Endodermal cell (in vitro differentiated cells): Measurements from ENCODE around the gene LGR6. TPM values are rescaled to one million over a fixed set of nuclear protein-coding genes. Genes with fewer than 3 reads are reported as not detected.

Experiments used
- DNase-seq: peaks from one replicate; pipeline ENCODE4 v3.0.0-alpha.2; 2017
- H3K27ac ChIP-seq: 2 replicates; pipeline ENCODE4 v1.5.1; 2013; ENCODE audit warnings: mild to moderate bottlenecking, low read depth, low read length, moderate library complexity
- H3K27me3 ChIP-seq: 2 replicates; pipeline ENCODE4 v1.6.1; 2013; ENCODE audit warnings: mild to moderate bottlenecking, low read length, moderate library complexity; ENCODE audit not compliant: insufficient read depth, control insufficient read depth, poor library complexity, severe bottlenecking
- H3K36me3 ChIP-seq: 2 replicates; pipeline ENCODE4 v1.7.0; 2013; ENCODE audit warnings: mild to moderate bottlenecking, low read length, moderate library complexity; ENCODE audit not compliant: control insufficient read depth, insufficient read depth
- H3K4me1 ChIP-seq: one replicate; pipeline ENCODE4 v1.7.0; 2013; ENCODE audit warnings: low read length; ENCODE audit not compliant: control insufficient read depth, insufficient read depth
- H3K4me3 ChIP-seq: 2 replicates; pipeline ENCODE4 v1.5.1; 2013; ENCODE audit warnings: mild to moderate bottlenecking, low read length, moderate library complexity
- H3K9ac ChIP-seq: 2 replicates; pipeline ENCODE4 v1.6.1; 2013; ENCODE audit warnings: mild to moderate bottlenecking, low read length, moderate library complexity; ENCODE audit not compliant: poor library complexity, severe bottlenecking; ENCODE audit errors: extremely low read depth
- H3K9me3 ChIP-seq: 2 replicates; pipeline ENCODE4 v1.6.1; 2013; ENCODE audit warnings: mild to moderate bottlenecking, low read length, moderate library complexity; ENCODE audit not compliant: control insufficient read depth
- H3K27ac Mint-ChIP-seq: 2 replicates; pipeline ENCODE4 v1.8.0; 2020; ENCODE audit warnings: mixed read lengths
- H3K27me3 Mint-ChIP-seq: 2 replicates; pipeline ENCODE4 v1.8.0; 2021; ENCODE audit warnings: mild to moderate bottlenecking, mixed read lengths; ENCODE audit not compliant: insufficient read depth
- H3K36me3 Mint-ChIP-seq: 2 replicates; pipeline ENCODE4 v1.8.0; 2020; ENCODE audit warnings: low read depth, mixed read lengths
- H3K4me1 Mint-ChIP-seq: 2 replicates; pipeline ENCODE4 v1.8.0; 2020; ENCODE audit warnings: mixed read lengths
- H3K4me3 Mint-ChIP-seq: 2 replicates; pipeline ENCODE4 v1.8.0; 2020; ENCODE audit warnings: mild to moderate bottlenecking, moderate library complexity, mixed read lengths
- H3K9me3 Mint-ChIP-seq: 2 replicates; pipeline ENCODE4 v1.8.0; 2020; ENCODE audit warnings: mild to moderate bottlenecking, mixed read lengths
- CTCF ChIP-seq: fragments of 200-600 bp; sonication (generic); conservative IDR thresholded peaks from 2 replicates; pipeline ENCODE4 v1.5.0; 2021; ENCODE audit warnings: antibody characterized with exemption, mild to moderate bottlenecking
- WGBS, 2 experiments: methylation state at CpG; one replicate each; pipeline versions ENCODE4 v1.1.5 to v1.1.7; 2013; ENCODE audit warnings: missing lambda C conversion rate in 2 of 2, mixed read lengths in 1 of 2; ENCODE audit not compliant: insufficient coverage in 1 of 2, insufficient read length in 1 of 2; 5-methylcytosine and 5-hydroxymethylcytosine counted together
- total RNA-seq, 2 donors: library from RNA; stranded (reverse); fragmentation: NEBNext Ultra II Directional in 1 of 2; extraction: Animal tissue kit (Norgen Biotek cat#: 25700) in 1 of 2; gene quantifications; 2 replicates in 1 of 2; 3 replicates in 1 of 2; pipeline ENCODE4 v1.2.1, GENCODE V29; 2021

The LGR6 gene
- total RNA-seq, 2 donors from 2014 or later: 0.73 to 1.5 TPM

- Histone ChIP-seq H3K9ac (no peak overlapping the region), H3K36me3 (no peaks in the 10 kb centered on the region), H3K4me1 (no peaks in the 10 kb centered on the region), H3K9me3 (no peaks in the 10 kb centered on the region), H3K27ac (no peak overlapping the region), H3K4me3 (no peak overlapping the region), H3K27me3 (no peaks in the 10 kb centered on the region)
- Mint-ChIP-seq H3K36me3 (no peaks in the 10 kb centered on the region), H3K4me3 (no peak overlapping the region), H3K27me3 (peaks cover 8% of the 10 kb centered on the region), H3K27ac (no peak overlapping the region), H3K9me3 (no peaks in the 10 kb centered on the region), H3K4me1 (peaks cover 6% of the 10 kb centered on the region)
- no peak for TF ChIP-seq CTCF
- 92 to 100% methylated on average over 2 to 4 of the region's 4 CpGs for WGBS, 2 experiments
- DNase-seq: no peak
Measured at GRCh38 chr1:202149566-202149965, 44.0 kb upstream of the LGR6 start.

GRCh38 chr1:202150187-202150586 is 43.4 kb upstream of the LGR6 start:
- no peaks in the 10 kb centered on the region for H3K4me1 ChIP-seq
- no peak overlapping the region for H3K9ac ChIP-seq
- DNase-seq: no peak
- no peak overlapping the region for H3K4me3 ChIP-seq
- H3K27me3 Mint-ChIP-seq: peaks cover 7% of the 10 kb centered on the region
- H3K4me3 Mint-ChIP-seq: no peak overlapping the region
- peaks cover 8% of the 10 kb centered on the region for H3K4me1 Mint-ChIP-seq
- H3K36me3 ChIP-seq: no peaks in the 10 kb centered on the region
- no peak overlapping the region for H3K27ac Mint-ChIP-seq
- no peaks in the 10 kb centered on the region for H3K36me3 Mint-ChIP-seq
- H3K27me3 ChIP-seq: no peaks in the 10 kb centered on the region
- no peak overlapping the region for H3K27ac ChIP-seq
- 95 to 96% methylated on average over 4 to 9 of the region's 9 CpGs for WGBS, 2 experiments
- TF ChIP-seq CTCF: no peak
- no peaks in the 10 kb centered on the region for H3K9me3 Mint-ChIP-seq
- no peaks in the 10 kb centered on the region for H3K9me3 ChIP-seq

- DNase-seq: no peak
- TF ChIP-seq CTCF: no peak
- Mint-ChIP-seq H3K9me3 (no peaks in the 10 kb centered on the region), H3K27ac (no peak overlapping the region), H3K27me3 (peaks cover 3% of the 10 kb centered on the region), H3K4me3 (no peak overlapping the region), H3K4me1 (peaks cover 4% of the 10 kb centered on the region), H3K36me3 (no peaks in the 10 kb centered on the region)
- Histone ChIP-seq H3K36me3 (no peaks in the 10 kb centered on the region), H3K27me3 (no peaks in the 10 kb centered on the region), H3K27ac (no peak overlapping the region), H3K4me1 (no peaks in the 10 kb centered on the region), H3K9ac (no peak overlapping the region), H3K4me3 (no peak overlapping the region), H3K9me3 (no peaks in the 10 kb centered on the region)
- WGBS, 2 experiments: 94% methylated on average over 6 to 8 of the region's 8 CpGs
Measured at GRCh38 chr1:202150602-202151001, 43.0 kb upstream of the LGR6 start.
